ENCODE results near the gene FBLN1. TPM values are rescaled to one million over a fixed set of nuclear protein-coding genes. Genes with fewer than 3 reads are reported as not detected.

FBLN1 gene
- total and polyA plus RNA-seq, 2 of the 13 experiments (the other 11 are each of a cell fraction or from before 2014, with no cell fraction given), result 37.3 to 103 TPM

GRCh38 chr22:45503050-45503815 is 550 bp downstream of the FBLN1 start (continued):
- TF ChIP-seq ZNF510 (CRISPR knock-in tag; IDR thresholded peaks at IDR 0.05; ENCODE audit: low read depth) (no peak; the same call in 1 of the 2 replicates), HCFC1 (IDR thresholded peaks at IDR 0.05; ENCODE audit: low read depth, low read length) (no peak), ZHX2 (IDR thresholded peaks at IDR 0.05; ENCODE audit: low read depth) (no peak), ZHX2 (CRISPR knock-in tag; IDR thresholded peaks at IDR 0.05; ENCODE audit: borderline replicate concordance) (0 out of 2 replicates have a peak, but pooled peaks have one; percentile 6), MAFG (CRISPR knock-in tag; IDR thresholded peaks at IDR 0.05) (no peak), ZNF574 (CRISPR knock-in tag; IDR thresholded peaks at IDR 0.05) (no peak), SMAD1 (CRISPR knock-in tag; IDR thresholded peaks at IDR 0.05; ENCODE audit: borderline replicate concordance, low read depth) (peak; percentile 60; the same call in 1 of the 2 replicates)
- TF ChIP-seq, protein P1, sequence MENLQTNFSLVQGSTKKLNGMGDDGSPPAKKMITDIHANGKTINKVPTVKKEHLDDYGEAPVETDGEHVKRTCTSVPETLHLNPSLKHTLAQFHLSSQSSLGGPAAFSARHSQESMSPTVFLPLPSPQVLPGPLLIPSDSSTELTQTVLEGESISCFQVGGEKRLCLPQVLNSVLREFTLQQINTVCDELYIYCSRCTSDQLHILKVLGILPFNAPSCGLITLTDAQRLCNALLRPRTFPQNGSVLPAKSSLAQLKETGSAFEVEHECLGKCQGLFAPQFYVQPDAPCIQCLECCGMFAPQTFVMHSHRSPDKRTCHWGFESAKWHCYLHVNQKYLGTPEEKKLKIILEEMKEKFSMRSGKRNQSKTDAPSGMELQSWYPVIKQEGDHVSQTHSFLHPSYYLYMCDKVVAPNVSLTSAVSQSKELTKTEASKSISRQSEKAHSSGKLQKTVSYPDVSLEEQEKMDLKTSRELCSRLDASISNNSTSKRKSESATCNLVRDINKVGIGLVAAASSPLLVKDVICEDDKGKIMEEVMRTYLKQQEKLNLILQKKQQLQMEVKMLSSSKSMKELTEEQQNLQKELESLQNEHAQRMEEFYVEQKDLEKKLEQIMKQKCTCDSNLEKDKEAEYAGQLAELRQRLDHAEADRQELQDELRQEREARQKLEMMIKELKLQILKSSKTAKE (CRISPR knock-in tag; IDR thresholded peaks at IDR 0.05; ENCODE audit: borderline replicate concordance), result 0 out of 2 replicates have a peak, but pooled peaks have one; percentile 28

All from HepG2 (cell line).